MM.1S (cell line): Measurements from ENCODE around the gene MAPKAP1.

Experiments
- EZH2phosphoT487 ChIP-seq: fragments of 300-600 bp; sonication (generic); IDR thresholded peaks from 2 replicates; pipeline ENCODE4 v1.6.1; 2018; ENCODE audit warnings: antibody characterized with exemption, low read length
- TF ChIP-seq, protein P1 (sequence below): fragments of 300-600 bp; sonication (generic); IDR thresholded peaks from 2 replicates; pipeline ENCODE4 v1.5.1; 2016; ENCODE audit warnings: antibody characterized with exemption, low read length, mixed read lengths

DNA sequence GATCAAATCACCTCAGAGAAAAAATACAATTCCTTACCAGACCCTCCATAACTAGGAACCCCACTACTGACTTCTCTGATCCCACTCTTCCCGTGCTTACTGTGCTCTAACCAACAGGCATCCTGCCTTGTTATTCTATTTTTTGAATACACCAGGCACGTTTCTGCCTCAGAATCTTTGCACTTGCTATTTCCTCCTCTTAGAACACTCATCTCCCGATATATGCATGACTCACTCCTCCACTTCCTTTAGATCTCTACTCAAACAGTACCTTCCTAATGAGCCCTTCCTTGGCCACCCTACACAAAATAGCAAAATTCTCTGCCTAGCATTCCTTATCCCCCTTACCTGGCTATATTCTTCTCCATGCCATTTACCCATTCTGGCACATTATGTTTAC lies 43.9 kb downstream of the MAPKAP1 start:
- TF ChIP-seq, protein P1, sequence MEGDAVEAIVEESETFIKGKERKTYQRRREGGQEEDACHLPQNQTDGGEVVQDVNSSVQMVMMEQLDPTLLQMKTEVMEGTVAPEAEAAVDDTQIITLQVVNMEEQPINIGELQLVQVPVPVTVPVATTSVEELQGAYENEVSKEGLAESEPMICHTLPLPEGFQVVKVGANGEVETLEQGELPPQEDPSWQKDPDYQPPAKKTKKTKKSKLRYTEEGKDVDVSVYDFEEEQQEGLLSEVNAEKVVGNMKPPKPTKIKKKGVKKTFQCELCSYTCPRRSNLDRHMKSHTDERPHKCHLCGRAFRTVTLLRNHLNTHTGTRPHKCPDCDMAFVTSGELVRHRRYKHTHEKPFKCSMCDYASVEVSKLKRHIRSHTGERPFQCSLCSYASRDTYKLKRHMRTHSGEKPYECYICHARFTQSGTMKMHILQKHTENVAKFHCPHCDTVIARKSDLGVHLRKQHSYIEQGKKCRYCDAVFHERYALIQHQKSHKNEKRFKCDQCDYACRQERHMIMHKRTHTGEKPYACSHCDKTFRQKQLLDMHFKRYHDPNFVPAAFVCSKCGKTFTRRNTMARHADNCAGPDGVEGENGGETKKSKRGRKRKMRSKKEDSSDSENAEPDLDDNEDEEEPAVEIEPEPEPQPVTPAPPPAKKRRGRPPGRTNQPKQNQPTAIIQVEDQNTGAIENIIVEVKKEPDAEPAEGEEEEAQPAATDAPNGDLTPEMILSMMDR = no peak
- no peak for TF ChIP-seq EZH2phosphoT487
